ENCODE data around the gene MYO5B. TPM values are rescaled to one million over a fixed set of nuclear protein-coding genes. Genes with fewer than 3 reads are reported as not detected.

Gene MYO5B
- total and polyA plus RNA-seq, 9 of the 15 experiments (the other 6 are each of a cell fraction or from before 2014, with no cell fraction given), result 0.07 to 0.42 (median 0.28) TPM

DNA sequence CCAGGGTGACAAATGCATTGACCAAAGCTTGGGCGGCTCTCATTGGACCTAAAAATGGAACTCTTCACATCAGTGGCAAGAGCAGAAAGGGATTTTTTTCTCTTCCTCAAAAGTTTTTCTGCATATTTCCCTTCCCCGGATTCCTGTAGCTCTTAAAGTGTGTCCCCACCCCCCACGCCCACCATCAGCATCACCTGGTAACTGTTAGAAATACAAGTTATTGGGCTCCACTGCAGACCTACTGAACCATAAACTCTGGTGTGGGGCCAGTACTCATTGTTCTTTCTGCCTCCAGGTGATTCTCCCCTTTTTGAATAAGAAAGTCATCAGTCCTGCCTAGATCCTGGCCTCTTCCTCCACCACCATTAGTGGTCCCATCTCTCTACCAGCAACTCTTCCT lies 1.3 kb upstream of the MYO5B start:
- Histone ChIP-seq H3K27ac (ENCODE audit: extremely low read depth, low read depth, low read length) (no peak overlapping the region), H3K4me3 (no peak overlapping the region), H3K27me3 (ENCODE audit: control insufficient read depth in 2 of 2, insufficient read depth in 2 of 2, low read length in 2 of 2) (peaks cover 0 to 26% of the 10 kb centered on the region in 2 experiments; a peak in 2 of 5 replicates), H3K9ac (ENCODE audit: insufficient read depth in 1 of 2, low read depth in 2 of 2, low read length in 2 of 2) (no peak overlapping the region), H3K4me1 (replicated peaks in 1 of 2; ENCODE audit: control insufficient read depth in 2 of 2, insufficient read depth in 2 of 2, low read length in 2 of 2) (peaks cover 0 to 13% of the 10 kb centered on the region in 2 experiments; a peak in 1 of 5 replicates), H3K9me3 (replicated peaks; ENCODE audit: control insufficient read depth, insufficient read depth, low read depth, low read length) (no peaks in the 10 kb centered on the region), H2AFZ (ENCODE audit: low read depth, low read length) (no peak overlapping the region), H3K36me3 (ENCODE audit: control insufficient read depth, insufficient read depth, low read length) (no peaks in the 10 kb centered on the region), H4K20me1 (replicated peaks; ENCODE audit: control insufficient read depth, insufficient read depth, low read length) (no peaks in the 10 kb centered on the region), H3K79me2 (ENCODE audit: control insufficient read depth, insufficient read depth, low read length) (no peaks in the 10 kb centered on the region), H3K4me2 (ENCODE audit: insufficient read depth, low read length) (no peak overlapping the region), H3K9me1 (ENCODE audit: control insufficient read depth, insufficient read depth, low read length) (no peaks in the 10 kb centered on the region)
- no TSS peak for BruUV-seq (replicated peaks)
- 0% methylated on average over 2 of the region's 3 CpGs for WGBS (ENCODE audit: insufficient coverage, low coverage, missing lambda C conversion rate)
- FAIRE-seq (no peak), ATAC-seq (no peak), DNase-seq (ENCODE audit: extremely low read depth in 1 of 4, low spot score in 3 of 4) (no peak)
- CTCF ChIA-PET (ENCODE audit: low intra/inter-chr PET ratio), result interaction anchor here (0.8 kb wide), 1 partner anchor 1521 kb away, joined by 3 read pairs; no protein-coding TSS in a partner anchor
- TF ChIP-seq RFX1 (IDR thresholded peaks at IDR 0.05), result no peak
- in situ Hi-C loops (cut with MboI) (no loop called here), intact Hi-C loops (cut with micrococcal nuclease) (loop anchor here (10.0 kb wide), 1 partner anchor 141 kb away; no protein-coding TSS in a partner anchor)
- POLR2A ChIA-PET, result interaction anchor here (2.2 kb wide), 1 partner anchor 9 kb away, joined by 7 read pairs; no protein-coding TSS in a partner anchor

DNA sequence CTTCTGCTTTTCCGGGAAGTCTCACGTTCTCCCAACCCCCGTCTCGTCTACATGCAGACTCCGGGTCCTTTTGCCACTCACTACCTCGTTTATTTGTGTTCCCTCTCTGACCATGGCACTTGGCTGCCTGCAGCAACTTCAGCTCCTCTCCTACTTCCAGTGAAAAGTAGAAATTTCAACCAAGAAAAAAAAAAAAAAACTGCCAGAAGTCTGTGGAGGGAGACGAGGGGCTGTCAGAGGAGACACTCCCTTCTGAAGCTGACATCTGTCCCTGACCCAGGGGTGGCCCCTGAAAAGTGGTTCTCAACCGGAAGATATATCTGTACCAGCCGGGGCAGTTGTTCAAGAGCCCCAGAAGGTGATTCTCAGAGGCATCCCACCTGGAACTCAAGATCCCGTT lies 742 bp upstream of the MYO5B start:
- Histone ChIP-seq H3K79me2 (ENCODE audit: control insufficient read depth, insufficient read depth, low read length) (no peaks in the 10 kb centered on the region), H2AFZ (ENCODE audit: low read depth, low read length) (no peak overlapping the region), H3K4me3 (no peak overlapping the region), H4K20me1 (replicated peaks; ENCODE audit: control insufficient read depth, insufficient read depth, low read length) (no peaks in the 10 kb centered on the region), H3K9me3 (replicated peaks; ENCODE audit: control insufficient read depth, insufficient read depth, low read depth, low read length) (no peaks in the 10 kb centered on the region), H3K36me3 (ENCODE audit: control insufficient read depth, insufficient read depth, low read length) (no peaks in the 10 kb centered on the region), H3K27me3 (ENCODE audit: control insufficient read depth in 2 of 2, insufficient read depth in 2 of 2, low read length in 2 of 2) (peaks cover 0 to 26% of the 10 kb centered on the region in 2 experiments; a peak in 2 of 5 replicates), H3K9me1 (ENCODE audit: control insufficient read depth, insufficient read depth, low read length) (no peaks in the 10 kb centered on the region), H3K4me2 (ENCODE audit: insufficient read depth, low read length) (no peak overlapping the region), H3K27ac (ENCODE audit: extremely low read depth, low read depth, low read length) (no peak overlapping the region), H3K9ac (ENCODE audit: insufficient read depth in 1 of 2, low read depth in 2 of 2, low read length in 2 of 2) (no peak overlapping the region), H3K4me1 (replicated peaks in 1 of 2; ENCODE audit: control insufficient read depth in 2 of 2, insufficient read depth in 2 of 2, low read length in 2 of 2) (peaks cover 0 to 13% of the 10 kb centered on the region in 2 experiments; a peak in 1 of 5 replicates)
- in situ Hi-C loops (cut with MboI), result no loop called here
- BruUV-seq (replicated peaks), result no TSS peak
- FAIRE-seq (no peak), ATAC-seq (no peak), DNase-seq (ENCODE audit: extremely low read depth in 1 of 4, low spot score in 3 of 4) (no peak)
- ChIA-PET CTCF (ENCODE audit: low intra/inter-chr PET ratio) (interaction anchor here (0.7 to 1.1 kb wide), 3 partner anchors 139 to 330 kb away, joined by 3 to 5 read pairs (median 4); no protein-coding TSS in a partner anchor), POLR2A (interaction anchor here (0.7 to 2.2 kb wide), 2 partner anchors 9 to 86 kb away, joined by 3 to 7 read pairs; partner anchors contain the start of gene MBD1)
- 7% methylated on average over 3 of the region's 10 CpGs for WGBS (ENCODE audit: insufficient coverage, low coverage, missing lambda C conversion rate)
- intact Hi-C loops (cut with micrococcal nuclease), result loop anchor here (10.0 kb wide), 1 partner anchor 141 kb away; no protein-coding TSS in a partner anchor
- TF ChIP-seq ZNF830 (CRISPR knock-in tag; IDR thresholded peaks at IDR 0.05) (no peak), DIDO1 (tag; IDR thresholded peaks at IDR 0.05; ENCODE audit: low read depth) (no peak), DACH1 (IDR thresholded peaks at IDR 0.05; ENCODE audit: partially characterized antibody) (no peak), FIP1L1 (IDR thresholded peaks at IDR 0.05; ENCODE audit: low read depth, low read length, poor library complexity, severe bottlenecking) (no peak), ZNF12 (CRISPR knock-in tag; IDR thresholded peaks at IDR 0.05) (no peak), TFE3 (CRISPR knock-in tag; IDR thresholded peaks at IDR 0.05) (no peak), ZZZ3 (IDR thresholded peaks at IDR 0.05) (no peak), NFRKB (IDR thresholded peaks at IDR 0.05; ENCODE audit: low read depth) (no peak), GABPB1 (CRISPR knock-in tag; IDR thresholded peaks at IDR 0.05) (no peak)
- TF ChIP-seq, protein P1, sequence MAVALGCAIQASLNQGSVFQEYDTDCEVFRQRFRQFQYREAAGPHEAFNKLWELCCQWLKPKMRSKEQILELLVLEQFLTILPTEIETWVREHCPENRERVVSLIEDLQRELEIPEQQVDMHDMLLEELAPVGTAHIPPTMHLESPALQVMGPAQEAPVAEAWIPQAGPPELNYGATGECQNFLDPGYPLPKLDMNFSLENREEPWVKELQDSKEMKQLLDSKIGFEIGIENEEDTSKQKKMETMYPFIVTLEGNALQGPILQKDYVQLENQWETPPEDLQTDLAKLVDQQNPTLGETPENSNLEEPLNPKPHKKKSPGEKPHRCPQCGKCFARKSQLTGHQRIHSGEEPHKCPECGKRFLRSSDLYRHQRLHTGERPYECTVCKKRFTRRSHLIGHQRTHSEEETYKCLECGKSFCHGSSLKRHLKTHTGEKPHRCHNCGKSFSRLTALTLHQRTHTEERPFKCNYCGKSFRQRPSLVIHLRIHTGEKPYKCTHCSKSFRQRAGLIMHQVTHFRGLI (CRISPR knock-in tag; IDR thresholded peaks at IDR 0.05), result no peak
- TF ChIP-seq, protein P2, sequence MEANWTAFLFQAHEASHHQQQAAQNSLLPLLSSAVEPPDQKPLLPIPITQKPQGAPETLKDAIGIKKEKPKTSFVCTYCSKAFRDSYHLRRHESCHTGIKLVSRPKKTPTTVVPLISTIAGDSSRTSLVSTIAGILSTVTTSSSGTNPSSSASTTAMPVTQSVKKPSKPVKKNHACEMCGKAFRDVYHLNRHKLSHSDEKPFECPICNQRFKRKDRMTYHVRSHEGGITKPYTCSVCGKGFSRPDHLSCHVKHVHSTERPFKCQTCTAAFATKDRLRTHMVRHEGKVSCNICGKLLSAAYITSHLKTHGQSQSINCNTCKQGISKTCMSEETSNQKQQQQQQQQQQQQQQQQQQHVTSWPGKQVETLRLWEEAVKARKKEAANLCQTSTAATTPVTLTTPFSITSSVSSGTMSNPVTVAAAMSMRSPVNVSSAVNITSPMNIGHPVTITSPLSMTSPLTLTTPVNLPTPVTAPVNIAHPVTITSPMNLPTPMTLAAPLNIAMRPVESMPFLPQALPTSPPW (CRISPR knock-in tag; IDR thresholded peaks at IDR 0.05), result no peak
